Skeletal muscle cell (primary cell): ENCODE measurements around the gene SHE.
A peak's percentile ranks its signal among the peaks of the same experiment; 100 is the strongest.

Experiments used
- DNase-seq: peaks from one replicate; pipeline ENCODE4 v3.0.0-alpha.2; 2010; ENCODE audit warnings: low read depth
- H3K4me3 ChIP-seq: 2 replicates; pipeline ENCODE4 v1.5.1; 2011; ENCODE audit warnings: low read depth, mild to moderate bottlenecking, control low read depth, low read length, moderate library complexity

Gene SHE

DNA sequence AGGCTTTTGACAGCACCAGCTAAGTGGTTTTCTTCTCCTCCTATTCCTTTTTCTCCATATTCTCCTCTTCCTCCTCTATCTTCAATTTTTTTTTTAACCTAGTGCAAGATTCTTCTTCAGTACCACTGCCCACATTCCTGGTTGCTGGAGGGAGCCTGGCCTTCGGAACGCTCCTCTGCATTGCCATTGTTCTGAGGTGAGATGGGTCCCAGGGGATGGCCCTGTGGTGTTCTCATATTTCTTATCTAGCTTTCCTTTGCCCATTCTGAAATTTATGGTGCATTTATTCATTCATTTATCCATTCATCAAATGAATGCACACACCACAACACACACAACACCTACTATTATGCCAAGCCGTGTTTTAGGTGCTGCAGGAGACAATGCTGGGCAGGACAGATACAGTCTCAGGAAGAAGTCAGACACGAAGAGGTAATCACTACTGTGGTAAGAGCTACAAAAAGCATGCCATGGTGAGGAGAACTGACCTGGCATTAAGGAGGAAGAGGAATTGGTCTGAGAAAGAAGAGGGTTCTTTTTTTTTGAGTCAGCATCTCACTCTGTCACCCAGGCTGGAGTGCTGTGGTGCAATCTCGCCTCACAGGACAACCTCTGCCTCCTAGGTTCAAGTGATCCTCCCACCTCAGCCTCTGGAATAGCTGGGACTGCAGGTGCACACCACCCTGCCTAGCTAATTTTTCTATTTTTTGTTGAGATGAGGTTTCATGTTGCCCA, 47.7 kb downstream of the SHE start:
- no peak overlapping the region for H3K4me3 ChIP-seq
- no peak for DNase-seq

DNA sequence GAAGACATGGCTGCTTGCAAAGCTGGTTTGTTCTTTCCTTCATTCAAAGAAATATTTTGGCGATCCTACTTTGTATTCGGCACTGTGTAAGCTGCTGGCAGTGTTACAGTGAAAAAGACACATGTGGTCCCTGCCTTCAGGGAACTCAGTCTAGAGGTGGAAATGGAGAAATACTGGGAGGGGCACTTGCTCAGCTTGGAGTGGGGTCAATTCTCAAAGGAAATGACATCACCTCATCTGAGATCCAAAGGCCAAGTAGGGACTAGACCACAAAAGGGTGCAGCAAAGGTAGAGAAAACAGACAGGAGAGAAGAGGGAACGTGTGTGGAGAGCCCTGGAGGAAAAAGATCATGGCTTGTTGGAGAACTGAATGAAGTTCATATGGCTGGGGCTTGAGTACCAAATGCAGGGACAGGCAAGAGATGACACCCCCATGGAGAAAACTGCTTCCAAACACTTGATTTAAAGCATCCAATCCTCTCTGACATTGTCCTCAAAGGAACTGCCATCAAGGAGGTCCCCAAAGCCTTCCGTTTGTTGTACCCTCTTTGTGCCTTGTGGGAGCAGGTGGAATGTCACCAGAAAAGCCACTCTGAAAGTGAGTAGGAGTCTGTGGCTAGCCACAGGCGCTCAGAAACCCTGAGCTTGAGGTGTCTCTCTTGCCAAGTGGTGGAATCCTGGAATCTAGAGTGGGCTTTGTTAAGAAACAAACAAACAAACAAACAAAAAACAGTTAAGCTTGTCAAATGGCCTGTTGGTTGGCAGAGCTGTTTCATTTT, 48.4 kb downstream of the SHE start:
- H3K4me3 ChIP-seq, result no peak overlapping the region
- peak; percentile 51 for DNase-seq

DNA sequence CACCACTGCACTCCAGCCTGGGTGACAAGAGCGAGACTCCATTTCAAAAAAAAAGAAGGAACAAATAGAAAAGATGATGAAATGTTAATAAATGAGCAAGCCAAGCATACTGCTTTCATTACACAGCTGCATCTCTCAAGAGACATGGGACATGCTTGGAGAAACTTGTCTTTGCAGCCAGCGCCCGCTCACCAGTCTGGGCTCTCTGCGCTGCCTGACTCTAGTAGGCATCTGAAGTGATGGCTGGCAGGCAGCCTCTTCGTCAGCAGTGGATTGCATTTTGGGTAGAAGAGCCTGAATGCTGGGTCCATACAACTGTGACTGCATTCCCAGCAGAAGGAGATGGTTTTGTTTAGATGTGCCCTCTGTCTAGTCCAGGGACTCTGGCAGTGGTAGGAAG, 49.1 kb downstream of the SHE start:
- no peak overlapping the region for H3K4me3 ChIP-seq
- no peak for DNase-seq

DNA sequence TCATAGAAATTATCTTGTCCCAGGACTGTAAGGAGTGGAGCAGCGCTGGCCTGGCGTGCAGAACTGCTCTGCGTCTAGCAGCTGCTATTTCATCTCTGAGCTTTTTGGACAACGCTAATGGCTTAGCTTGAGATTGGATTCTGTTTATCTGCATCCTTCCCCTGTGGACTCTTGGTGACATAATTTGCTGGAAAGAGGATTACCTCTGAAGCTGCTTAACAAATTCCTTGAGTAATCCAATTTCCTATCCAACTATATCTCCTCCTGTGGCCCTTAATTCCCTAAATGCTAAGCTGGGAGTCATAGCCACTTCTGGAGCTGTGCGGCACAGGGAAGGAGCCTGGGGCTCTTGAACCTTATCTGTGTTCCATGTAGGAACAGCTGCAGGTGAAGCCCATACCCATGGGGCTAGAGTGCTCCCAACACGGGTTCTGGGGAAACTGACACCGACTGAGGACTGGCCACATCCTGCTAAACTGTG, 53.8 kb downstream of the SHE start:
- H3K4me3 ChIP-seq, result no peak overlapping the region
- DNase-seq, result no peak

DNA sequence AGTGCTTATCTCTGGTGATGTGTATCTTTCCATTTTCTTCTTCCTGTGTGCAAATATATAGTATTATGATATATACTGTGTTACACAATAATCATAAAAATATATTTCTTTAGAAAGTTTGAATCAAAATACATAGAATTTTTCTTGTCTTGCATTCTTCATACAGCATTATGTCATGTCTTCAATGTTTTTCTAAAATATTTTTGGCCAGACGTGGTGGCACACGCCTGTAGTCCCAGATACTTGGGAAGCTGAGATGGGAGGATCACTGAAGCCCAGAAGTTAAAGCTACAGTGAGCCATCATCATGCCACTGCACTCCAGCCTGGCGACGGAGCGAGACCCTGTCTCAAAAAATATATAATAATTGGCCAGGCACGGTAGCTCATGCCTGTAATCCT, 55.4 kb downstream of the SHE start:
- DNase-seq, result no peak
- H3K4me3 ChIP-seq, result no peak overlapping the region

DNA sequence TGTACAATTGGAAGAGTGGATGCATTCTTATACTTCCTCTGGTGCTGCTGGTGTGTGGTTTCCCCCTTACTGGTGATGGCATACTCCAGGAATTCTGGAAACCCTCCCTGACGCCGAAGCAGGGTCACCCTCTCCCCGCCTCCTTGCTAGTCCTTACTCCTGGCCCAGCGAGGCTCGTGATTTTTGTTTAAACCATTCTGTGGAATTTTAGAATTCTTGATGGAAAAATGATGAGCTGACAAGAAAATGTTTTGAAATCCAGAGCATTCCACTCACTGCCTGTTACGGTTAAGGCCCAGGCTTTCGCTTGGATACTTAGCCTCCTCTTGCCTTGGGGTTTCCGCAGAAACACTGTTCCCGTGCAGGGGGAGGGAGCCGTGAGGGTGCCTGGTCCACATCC, 55.9 kb downstream of the SHE start:
- H3K4me3 ChIP-seq, result no peak overlapping the region
- peak; percentile 48 for DNase-seq

DNA sequence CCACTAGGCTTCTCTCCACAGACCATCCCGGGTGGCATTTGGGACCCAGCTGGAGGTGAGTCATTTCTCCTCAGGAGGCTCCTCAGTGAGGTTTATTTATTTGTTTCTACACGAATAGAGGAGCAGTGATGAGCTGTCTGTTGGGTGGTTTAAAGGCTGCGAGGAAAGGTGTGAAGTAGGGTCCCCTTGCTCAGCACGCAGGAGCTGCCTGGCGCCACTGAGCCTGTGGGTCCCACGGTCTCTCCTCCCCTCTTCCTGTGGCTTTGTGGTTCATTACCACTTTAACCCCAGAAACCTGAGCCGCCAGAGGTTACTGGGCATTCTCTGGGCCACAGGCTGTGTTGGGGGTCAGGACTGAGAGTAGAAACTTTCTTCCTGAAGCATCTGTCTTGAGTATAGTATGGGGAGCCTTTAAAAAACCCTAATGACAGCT, 57.2 kb downstream of the SHE start:
- H3K4me3 ChIP-seq, result no peak overlapping the region
- no peak for DNase-seq

DNA sequence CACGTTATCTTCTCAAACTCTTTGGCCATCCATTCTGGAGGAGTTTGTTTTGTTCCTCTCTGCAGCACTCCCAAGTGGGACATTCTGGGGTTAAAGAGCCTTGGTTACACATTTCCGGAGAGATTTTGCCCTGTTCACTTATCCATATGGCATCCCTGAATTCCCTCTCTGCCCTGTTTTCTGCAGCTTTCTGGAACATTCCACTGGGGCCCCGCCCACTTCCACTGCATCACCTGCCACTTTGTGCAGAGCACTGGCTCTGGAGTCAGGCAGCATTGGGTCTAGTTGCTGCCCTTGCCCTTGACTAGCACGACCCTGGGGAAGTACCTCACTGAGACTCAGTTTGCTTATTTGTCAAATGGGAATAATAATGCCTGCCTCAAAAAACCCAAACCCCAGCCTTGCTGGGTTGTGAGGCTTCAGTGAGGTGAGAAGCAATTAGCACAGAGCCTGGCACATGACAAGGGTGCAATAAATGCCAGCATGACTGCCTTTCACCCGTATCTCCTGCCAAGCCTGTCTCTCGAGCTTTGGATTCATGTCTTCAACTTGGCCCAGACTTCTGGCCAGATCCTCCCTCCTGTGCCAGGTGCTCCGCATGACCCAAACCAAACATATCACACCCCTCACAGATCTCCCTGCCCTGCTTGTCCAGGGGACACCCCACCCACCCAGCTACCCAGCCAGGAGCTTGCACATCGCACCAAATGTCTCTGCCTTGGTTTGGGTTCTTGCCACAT, 58.8 kb downstream of the SHE start:
- no peak for DNase-seq

DNA sequence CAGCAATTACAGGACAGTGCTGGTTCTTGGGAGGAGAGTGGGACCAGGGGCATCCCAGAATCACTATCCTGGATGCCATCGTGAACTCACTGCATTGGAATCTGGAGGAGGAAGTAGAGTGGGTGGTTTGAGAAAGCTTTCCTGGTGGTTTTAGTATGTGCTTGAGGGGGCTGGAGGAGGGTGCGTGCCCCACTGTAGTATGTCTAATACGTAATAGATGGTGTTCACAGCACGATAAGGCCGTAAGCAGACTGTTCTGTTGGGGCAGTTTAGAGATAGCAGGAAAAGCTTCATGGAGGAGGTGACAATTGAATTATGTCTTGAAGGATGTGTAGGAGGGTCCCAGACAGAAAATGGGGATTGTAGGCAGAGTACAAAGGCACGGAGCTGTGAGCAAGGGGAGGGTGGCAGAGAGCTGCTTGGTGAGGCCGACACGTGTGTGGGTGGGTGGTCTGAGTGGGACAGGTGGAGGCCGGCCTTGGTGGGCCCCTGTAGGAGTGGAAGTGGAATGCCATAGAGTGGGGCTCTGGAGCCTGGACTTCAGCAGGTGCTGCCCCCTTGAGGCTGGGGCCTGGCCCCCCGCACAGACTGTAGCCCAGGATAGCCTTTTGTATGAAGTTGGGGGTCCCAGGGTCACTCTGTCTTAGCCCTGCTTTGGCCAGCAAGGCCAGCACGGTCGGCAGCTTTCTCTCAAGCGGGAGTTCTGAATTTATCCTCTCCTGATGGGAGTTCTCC, 60.0 kb downstream of the SHE start:
- no peak for DNase-seq
- no peak overlapping the region for H3K4me3 ChIP-seq

More for the DNA sequence above, 58.8 kb downstream of the SHE start:
- H3K4me3 ChIP-seq, result no peak overlapping the region

DNA sequence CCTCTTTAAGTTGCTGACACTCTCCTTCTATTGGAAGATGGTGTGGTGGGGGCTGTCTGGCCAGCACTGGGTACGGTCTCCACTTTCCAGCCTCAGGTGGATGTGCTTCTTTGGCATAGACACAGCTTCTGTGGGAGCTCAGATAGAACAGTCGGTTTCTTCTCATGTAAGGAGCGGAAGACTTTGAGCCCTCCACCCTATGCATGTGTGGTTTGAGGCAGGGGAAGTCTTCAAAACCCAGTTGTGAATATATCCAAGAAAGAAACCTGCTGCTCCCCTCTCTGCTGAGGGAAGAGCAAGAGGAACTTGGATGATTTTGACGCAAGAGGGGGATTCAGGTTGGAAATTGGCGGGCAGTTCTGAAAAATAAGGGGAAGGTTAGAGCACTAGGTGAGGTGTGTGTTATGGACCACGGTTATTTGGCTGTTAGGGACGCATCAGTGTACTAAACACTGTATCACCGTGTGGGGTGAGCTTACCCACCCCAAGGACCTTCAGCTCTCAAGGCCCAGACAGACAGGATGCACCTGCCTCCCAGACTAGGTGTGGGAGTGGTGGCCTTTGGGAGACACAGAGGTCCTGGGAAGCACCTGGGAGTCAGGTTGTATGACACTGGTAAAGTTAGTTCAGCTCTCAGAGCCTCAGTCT, 60.8 kb downstream of the SHE start:
- no peak for DNase-seq
- no peak overlapping the region for H3K4me3 ChIP-seq

DNA sequence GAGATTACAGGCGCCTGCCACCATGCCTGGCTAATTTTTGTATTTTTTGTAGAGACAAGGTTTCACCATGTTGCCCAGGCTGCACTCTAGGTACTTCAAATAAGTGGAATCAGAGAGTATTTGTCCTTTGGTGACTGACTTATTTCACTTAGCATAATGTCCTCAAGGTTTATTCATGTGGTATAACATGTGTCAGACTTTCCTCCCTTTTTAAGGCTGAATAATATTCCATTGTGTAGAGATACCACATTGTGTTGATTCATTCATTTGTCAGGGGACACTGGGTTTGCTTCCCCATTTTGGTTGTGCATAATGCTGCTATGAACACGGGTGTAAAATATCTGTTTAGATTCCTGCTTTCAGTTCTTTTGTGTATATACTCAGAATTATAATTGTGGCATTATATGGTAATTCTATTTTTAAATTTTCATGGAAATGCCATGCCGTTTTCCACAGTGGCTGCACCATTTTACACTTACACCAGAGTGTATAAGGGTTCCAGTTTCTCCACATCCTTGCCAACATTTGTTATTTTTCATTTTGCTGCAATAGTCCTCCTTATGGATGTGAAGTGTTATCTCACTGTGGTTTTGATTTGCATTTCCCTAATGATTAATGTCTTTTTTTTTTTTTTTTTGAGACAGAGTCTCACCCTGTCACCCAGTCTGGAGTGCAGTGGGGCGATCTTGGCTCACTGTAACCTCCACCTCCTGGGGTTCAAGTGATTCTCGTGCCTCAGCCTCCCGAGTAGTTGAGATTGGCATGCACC, 62.0 kb downstream of the SHE start:
- H3K4me3 ChIP-seq, result no peak overlapping the region
- no peak for DNase-seq

DNA sequence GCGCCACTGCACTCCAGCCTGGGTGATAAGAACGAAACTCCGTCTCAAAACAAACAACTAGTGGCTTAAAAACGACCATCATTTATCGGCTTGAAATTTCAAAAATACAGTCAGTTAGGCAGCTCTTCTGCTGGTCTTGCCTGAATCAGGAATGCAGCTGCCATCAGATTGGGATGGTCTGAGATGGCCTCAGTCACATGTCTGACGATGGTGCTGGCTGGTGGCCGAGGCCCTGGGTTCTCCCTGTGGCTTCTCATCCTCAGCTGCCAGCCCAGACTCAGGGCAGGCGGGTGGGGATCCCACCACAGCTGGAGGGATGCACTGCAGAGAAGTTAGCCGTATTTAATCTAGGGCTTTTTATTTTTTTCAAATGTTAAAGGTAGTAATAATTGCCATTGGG, 65.8 kb downstream of the SHE start:
- no peak overlapping the region for H3K4me3 ChIP-seq
- no peak for DNase-seq

DNA sequence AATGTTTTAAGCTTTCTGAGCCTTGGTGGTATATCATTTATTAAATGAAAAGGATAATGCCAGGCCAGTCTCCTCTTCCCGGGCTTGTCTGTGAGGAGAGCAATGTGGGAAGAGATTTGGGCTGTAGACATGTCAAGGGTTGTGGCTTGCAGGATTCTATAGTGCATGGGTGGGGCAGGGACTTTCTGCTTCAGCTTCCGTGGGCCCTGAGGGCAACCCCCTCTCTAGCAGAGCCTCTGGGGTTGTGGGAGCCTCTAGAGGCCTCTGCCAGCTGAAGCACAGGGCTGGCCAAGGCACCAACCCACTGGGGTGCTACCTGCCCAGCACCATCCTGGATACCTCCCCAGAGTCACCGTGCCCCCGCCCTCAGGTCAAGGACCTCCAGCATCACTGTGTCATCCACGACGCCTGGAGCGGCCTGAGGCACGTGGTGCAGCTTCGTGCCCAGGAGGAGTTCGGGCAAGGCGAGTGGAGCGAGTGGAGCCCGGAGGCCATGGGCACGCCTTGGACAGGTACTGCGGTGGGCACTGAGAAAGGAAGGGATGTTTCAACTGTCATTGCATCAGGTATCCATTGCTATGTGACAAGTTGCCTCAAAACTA, 66.5 kb downstream of the SHE start:
- no peak for DNase-seq
- H3K4me3 ChIP-seq, result no peak overlapping the region

DNA sequence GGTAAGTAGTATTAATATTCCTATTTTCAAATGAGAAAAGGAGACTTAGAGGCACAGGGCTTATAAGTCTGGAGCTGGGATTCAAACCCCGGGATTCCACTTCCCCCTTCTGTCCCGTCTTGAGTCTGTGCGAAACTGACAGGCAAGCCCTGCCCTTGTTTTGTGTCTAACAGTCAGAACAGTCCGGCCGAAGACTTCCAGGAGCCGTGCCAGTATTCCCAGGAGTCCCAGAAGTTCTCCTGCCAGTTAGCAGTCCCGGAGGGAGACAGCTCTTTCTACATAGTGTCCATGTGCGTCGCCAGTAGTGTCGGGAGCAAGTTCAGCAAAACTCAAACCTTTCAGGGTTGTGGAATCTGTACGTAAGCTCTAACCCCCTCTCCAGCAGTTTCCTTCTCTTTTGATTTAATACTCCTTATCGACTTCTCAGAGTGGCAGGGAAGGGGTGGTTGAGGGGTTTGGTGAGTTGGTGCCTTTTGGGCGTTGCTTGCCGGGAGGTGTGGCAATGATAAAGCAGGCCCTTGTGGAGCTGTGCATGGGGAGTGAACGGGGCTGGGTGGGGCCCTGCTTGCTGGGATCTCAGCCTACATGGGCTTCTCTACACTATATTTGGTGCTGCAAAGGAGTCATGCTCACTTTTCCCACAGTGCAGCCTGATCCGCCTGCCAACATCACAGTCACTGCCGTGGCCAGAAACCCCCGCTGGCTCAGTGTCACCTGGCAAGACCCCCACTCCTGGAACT, 67.7 kb downstream of the SHE start:
- peak; percentile 70 for DNase-seq

DNA sequence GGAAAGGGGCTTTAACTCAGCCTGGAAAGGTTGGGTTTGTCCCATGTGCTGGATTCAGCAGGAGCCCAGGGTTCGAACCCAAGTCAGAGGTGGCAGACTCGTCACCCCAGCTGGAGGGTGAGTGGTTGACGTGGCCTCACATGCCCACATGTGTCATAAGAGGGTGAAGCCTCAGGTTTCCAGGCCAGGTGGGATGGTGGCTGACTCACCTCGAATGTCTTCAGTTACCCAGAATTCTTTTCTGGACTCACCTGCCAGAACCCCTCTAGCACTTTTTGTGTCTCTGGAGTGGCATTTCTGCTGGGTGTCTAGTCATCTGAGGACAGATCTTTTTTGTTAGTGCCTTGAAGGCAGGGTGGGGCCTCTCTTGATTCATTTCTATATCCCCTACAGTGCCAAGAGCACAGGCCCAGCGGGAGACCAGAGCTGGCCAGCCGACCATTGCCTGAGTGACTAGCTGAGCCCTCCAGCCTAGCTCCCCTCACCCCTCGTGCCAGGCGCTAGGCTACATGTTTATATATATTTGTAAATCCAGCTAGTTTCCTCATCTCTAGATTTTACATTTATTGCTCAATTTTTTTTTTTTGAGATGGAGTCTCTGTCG, 68.9 kb downstream of the SHE start:
- no peak overlapping the region for H3K4me3 ChIP-seq
- DNase-seq, result no peak

More for the DNA sequence above, 67.7 kb downstream of the SHE start:
- no peak overlapping the region for H3K4me3 ChIP-seq

DNA sequence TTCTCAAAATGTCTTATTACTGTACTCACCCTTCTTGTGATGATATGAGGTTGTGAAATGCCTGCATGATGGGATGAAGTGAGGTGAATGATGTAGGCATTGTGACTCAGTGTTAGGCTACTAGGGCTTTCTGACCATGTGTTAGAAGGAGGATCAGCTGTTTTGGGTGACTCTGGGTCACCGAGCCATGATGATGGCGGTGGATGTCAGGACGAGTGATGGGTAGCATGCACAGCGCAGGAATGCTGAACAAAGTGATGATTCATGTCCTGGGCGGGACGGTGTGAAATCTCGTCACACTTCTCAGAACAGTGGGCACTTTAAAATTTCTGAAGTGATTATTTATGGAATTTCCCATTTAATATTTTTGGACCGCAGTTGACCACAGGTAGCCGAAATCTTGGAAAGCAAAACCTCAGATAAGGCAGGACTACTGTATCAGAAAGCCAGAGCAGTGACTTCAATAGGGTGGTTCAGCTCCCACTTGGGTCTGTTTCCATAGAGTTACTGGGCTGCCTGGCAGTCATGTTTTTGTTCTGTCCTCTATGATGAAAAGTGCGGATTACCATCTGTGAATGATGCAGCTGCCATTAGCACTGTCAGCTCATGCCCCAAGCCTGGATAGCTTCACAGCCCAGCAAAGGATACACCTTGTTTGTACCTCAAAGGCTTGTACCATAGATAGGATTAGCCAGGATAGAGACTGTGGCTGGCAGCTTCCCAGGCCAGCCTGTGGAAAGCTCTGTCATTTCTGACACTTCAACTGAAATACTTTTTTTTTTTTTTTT, 70.4 kb downstream of the SHE start:
- DNase-seq, result peak; percentile 87
- no peak overlapping the region for H3K4me3 ChIP-seq
